ENCODE data around the gene FRMD5.
"Not testable (repeated sequence)": the region's sequence is repeated elsewhere in the genome, so short reads cannot be mapped to it uniquely, and the experiment has no call there.

FRMD5 gene

DNA sequence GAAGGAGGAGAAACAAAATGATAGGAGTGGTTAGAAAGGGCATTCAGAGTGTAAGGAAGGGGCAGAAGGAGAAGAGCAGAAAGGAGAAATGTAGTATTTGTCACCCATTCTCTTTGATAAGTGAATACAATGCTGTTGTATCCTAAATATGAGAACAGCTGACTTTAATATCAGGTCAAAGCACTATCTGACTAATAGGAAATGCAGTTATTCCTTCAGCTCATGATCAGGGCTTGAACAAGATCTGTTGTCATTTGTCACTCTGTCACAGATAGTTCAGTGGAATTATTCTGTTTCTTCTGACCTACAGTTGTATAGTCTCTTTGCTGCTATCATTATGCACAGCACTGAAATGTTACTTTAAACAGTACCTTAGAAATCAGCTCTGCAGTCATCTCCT is 149.4 kb downstream of the FRMD5 start:
- no peak for DNase-seq
- peaks cover 25% of the 10 kb centered on the region for H3K27me3 Mint-ChIP-seq
- no peak overlapping the region for H3K27ac Mint-ChIP-seq
- H3K4me1 Mint-ChIP-seq (ENCODE audit: low read depth): peaks cover 13% of the 10 kb centered on the region
- no peaks in the 10 kb centered on the region for H3K36me3 Mint-ChIP-seq (ENCODE audit: low read depth)
- no peak overlapping the region for H3K4me3 Mint-ChIP-seq
- no peaks in the 10 kb centered on the region for H3K9me3 Mint-ChIP-seq

DNA sequence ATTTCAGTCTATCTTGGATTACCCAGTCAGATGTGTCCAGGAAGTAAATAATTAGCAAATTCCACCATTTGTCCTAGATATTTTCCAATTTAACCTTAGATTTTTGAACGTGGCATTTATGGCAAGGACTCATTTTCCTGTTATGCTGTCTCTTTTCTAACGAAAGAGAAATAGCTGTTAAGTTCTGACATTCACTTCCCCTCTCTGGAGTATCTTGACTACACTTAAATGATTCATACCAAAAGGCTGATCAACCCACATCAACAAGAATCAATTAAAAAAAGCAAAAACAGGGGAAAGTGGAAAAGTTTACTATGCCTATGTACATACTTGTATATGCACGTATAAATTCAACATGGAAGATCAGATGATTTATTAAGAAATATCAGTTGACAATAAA is 149.9 kb downstream of the FRMD5 start:
- Mint-ChIP-seq H3K4me1 (ENCODE audit: low read depth) (peaks cover 13% of the 10 kb centered on the region), H3K9me3 (no peaks in the 10 kb centered on the region), H3K36me3 (ENCODE audit: low read depth) (no peaks in the 10 kb centered on the region), H3K27ac (peak overlapping the region; percentile 19), H3K27me3 (peaks cover 29% of the 10 kb centered on the region), H3K4me3 (no peak overlapping the region)
- no peak for DNase-seq

- H3K36me3 Mint-ChIP-seq (ENCODE audit: low read depth): no peaks in the 10 kb centered on the region
- H3K27me3 Mint-ChIP-seq: peaks cover 60% of the 10 kb centered on the region
- no peak overlapping the region for H3K27ac Mint-ChIP-seq
- no peaks in the 10 kb centered on the region for H3K4me1 Mint-ChIP-seq (ENCODE audit: low read depth)
- no peaks in the 10 kb centered on the region for H3K9me3 Mint-ChIP-seq
- H3K4me3 Mint-ChIP-seq: no peak overlapping the region
- no peak for DNase-seq
These were observed 156.3 kb downstream of the FRMD5 start for GRCh38 chr15:44038755-44039191.

GRCh38 chr15:44035781-44036699 is 159.0 kb downstream of the FRMD5 start:
- DNase-seq: no peak
- no peak overlapping the region for H3K27ac Mint-ChIP-seq
- H3K4me1 Mint-ChIP-seq (ENCODE audit: low read depth): no peaks in the 10 kb centered on the region
- no peaks in the 10 kb centered on the region for H3K9me3 Mint-ChIP-seq
- peaks cover 46% of the 10 kb centered on the region for H3K27me3 Mint-ChIP-seq
- H3K4me3 Mint-ChIP-seq: no peak overlapping the region
- no peaks in the 10 kb centered on the region for H3K36me3 Mint-ChIP-seq (ENCODE audit: low read depth)

GRCh38 chr15:44034933-44035624 is 160.0 kb downstream of the FRMD5 start:
- Mint-ChIP-seq H3K27me3 (peaks cover 42% of the 10 kb centered on the region), H3K9me3 (no peaks in the 10 kb centered on the region), H3K4me3 (no peak overlapping the region), H3K27ac (no peak overlapping the region), H3K36me3 (ENCODE audit: low read depth) (no peaks in the 10 kb centered on the region), H3K4me1 (ENCODE audit: low read depth) (peaks cover 6% of the 10 kb centered on the region)
- no peak for DNase-seq

GRCh38 chr15:44034334-44034733 is 160.7 kb downstream of the FRMD5 start:
- Mint-ChIP-seq H3K4me1 (ENCODE audit: low read depth) (peaks cover 6% of the 10 kb centered on the region), H3K27me3 (peaks cover 39% of the 10 kb centered on the region), H3K4me3 (no peak overlapping the region), H3K36me3 (ENCODE audit: low read depth) (no peaks in the 10 kb centered on the region), H3K27ac (no peak overlapping the region), H3K9me3 (no peaks in the 10 kb centered on the region)
- no peak for DNase-seq

GRCh38 chr15:44033894-44034293 is 161.2 kb downstream of the FRMD5 start:
- Mint-ChIP-seq H3K27me3 (peaks cover 39% of the 10 kb centered on the region), H3K36me3 (ENCODE audit: low read depth) (no peaks in the 10 kb centered on the region), H3K4me3 (no peak overlapping the region), H3K4me1 (ENCODE audit: low read depth) (peaks cover 6% of the 10 kb centered on the region), H3K27ac (no peak overlapping the region), H3K9me3 (no peaks in the 10 kb centered on the region)
- DNase-seq: no peak

DNA sequence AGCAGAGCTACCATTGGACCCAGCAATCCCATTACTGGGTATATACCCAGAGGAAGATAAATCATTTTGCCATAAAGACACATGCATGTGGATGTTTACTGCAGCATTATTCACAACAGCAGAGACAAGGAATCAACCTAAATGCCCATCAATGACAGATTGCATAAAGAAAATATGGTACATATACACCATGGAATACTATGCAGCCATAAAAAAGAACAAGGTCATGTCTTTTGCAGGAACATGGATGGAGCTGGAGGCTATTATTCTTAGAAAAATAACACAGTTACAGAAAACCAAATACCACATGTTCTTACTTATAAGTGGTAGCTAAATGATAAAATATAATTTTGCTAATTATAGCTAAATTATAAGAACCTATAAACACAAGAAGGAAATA is 162.3 kb downstream of the FRMD5 start:
- peaks cover 10% of the 10 kb centered on the region for H3K4me1 Mint-ChIP-seq (ENCODE audit: low read depth)
- H3K27ac Mint-ChIP-seq; DNase-seq; H3K4me3 Mint-ChIP-seq; H3K9me3 Mint-ChIP-seq; H3K36me3 Mint-ChIP-seq (ENCODE audit: low read depth): not testable (repeated sequence)
- H3K27me3 Mint-ChIP-seq: peaks cover 32% of the 10 kb centered on the region

- DNase-seq: no peak
- H3K27ac Mint-ChIP-seq: no peak overlapping the region
- no peaks in the 10 kb centered on the region for H3K9me3 Mint-ChIP-seq
- H3K4me1 Mint-ChIP-seq (ENCODE audit: low read depth): peaks cover 10% of the 10 kb centered on the region
- H3K36me3 Mint-ChIP-seq (ENCODE audit: low read depth): no peaks in the 10 kb centered on the region
- H3K27me3 Mint-ChIP-seq: peaks cover 29% of the 10 kb centered on the region
- no peak overlapping the region for H3K4me3 Mint-ChIP-seq
These were observed 165.0 kb downstream of the FRMD5 start for GRCh38 chr15:44029940-44030568.

GRCh38 chr15:44029003-44029402 is 166.1 kb downstream of the FRMD5 start:
- Mint-ChIP-seq H3K4me3 (no peak overlapping the region), H3K27ac (no peak overlapping the region), H3K9me3 (no peaks in the 10 kb centered on the region), H3K36me3 (ENCODE audit: low read depth) (no peaks in the 10 kb centered on the region), H3K27me3 (peaks cover 34% of the 10 kb centered on the region), H3K4me1 (ENCODE audit: low read depth) (peaks cover 10% of the 10 kb centered on the region)
- no peak for DNase-seq

GRCh38 chr15:44028349-44028748 is 166.7 kb downstream of the FRMD5 start:
- H3K9me3 Mint-ChIP-seq: no peaks in the 10 kb centered on the region
- peaks cover 34% of the 10 kb centered on the region for H3K27me3 Mint-ChIP-seq
- no peak overlapping the region for H3K4me3 Mint-ChIP-seq
- peaks cover 10% of the 10 kb centered on the region for H3K4me1 Mint-ChIP-seq (ENCODE audit: low read depth)
- DNase-seq: no peak
- H3K36me3 Mint-ChIP-seq (ENCODE audit: low read depth): no peaks in the 10 kb centered on the region
- H3K27ac Mint-ChIP-seq: no peak overlapping the region

- H3K4me1 Mint-ChIP-seq (ENCODE audit: low read depth): peaks cover 4% of the 10 kb centered on the region
- peaks cover 22% of the 10 kb centered on the region for H3K27me3 Mint-ChIP-seq
- H3K9me3 Mint-ChIP-seq: no peaks in the 10 kb centered on the region
- DNase-seq: no peak
- H3K36me3 Mint-ChIP-seq (ENCODE audit: low read depth): no peaks in the 10 kb centered on the region
- no peak overlapping the region for H3K27ac Mint-ChIP-seq
- H3K4me3 Mint-ChIP-seq: no peak overlapping the region
These were observed 170.9 kb downstream of the FRMD5 start for GRCh38 chr15:44024155-44024554.

GRCh38 chr15:44023176-44023575 is 171.9 kb downstream of the FRMD5 start:
- H3K4me3 Mint-ChIP-seq: no peak overlapping the region
- no peaks in the 10 kb centered on the region for H3K36me3 Mint-ChIP-seq (ENCODE audit: low read depth)
- no peaks in the 10 kb centered on the region for H3K9me3 Mint-ChIP-seq
- no peak overlapping the region for H3K27ac Mint-ChIP-seq
- no peak for DNase-seq
- H3K4me1 Mint-ChIP-seq (ENCODE audit: low read depth): peaks cover under 1% of the 10 kb centered on the region
- peaks cover 22% of the 10 kb centered on the region for H3K27me3 Mint-ChIP-seq

GRCh38 chr15:44018151-44018550 is 176.9 kb downstream of the FRMD5 start:
- Mint-ChIP-seq H3K36me3 (ENCODE audit: low read depth) (no peaks in the 10 kb centered on the region), H3K27ac (no peak overlapping the region), H3K27me3 (peaks cover 7% of the 10 kb centered on the region), H3K4me3 (no peak overlapping the region), H3K9me3 (no peaks in the 10 kb centered on the region), H3K4me1 (ENCODE audit: low read depth) (no peaks in the 10 kb centered on the region)
- DNase-seq: no peak
